GM12874 (cell line): ENCODE measurements around the gene TCEAL1.

ENCODE experiments used
- CTCF ChIP-seq: IDR thresholded peaks from 2 replicates; pipeline ENCODE4 v1.5.1; 2011; ENCODE audit warnings: low read depth, mild to moderate bottlenecking, control low read depth, low read length, moderate library complexity; ENCODE audit not compliant: insufficient read depth

TCEAL1 gene

GRCh38 chrX:103666202-103667107 is 37.7 kb downstream of the TCEAL1 start:
- TF ChIP-seq CTCF: no peak

- TF ChIP-seq CTCF: no peak
Observed at GRCh38 chrX:103669745-103670144, 41.0 kb downstream of the TCEAL1 start.

GRCh38 chrX:103674531-103675454 is 46.0 kb downstream of the TCEAL1 start:
- TF ChIP-seq CTCF: no peak

- TF ChIP-seq CTCF: no peak
Observed at GRCh38 chrX:103678199-103678993, 49.6 kb downstream of the TCEAL1 start.
